KMS-11 (cell line): ENCODE results near the gene RAD51B.

Experiments used
- H2AFZ ChIP-seq: fragments of 200-600 bp; sonication (generic); 2 replicates; pipeline ENCODE4 v1.6.1; 2016; ENCODE audit warnings: antibody characterized with exemption, mixed run types, low read depth
- H3K27ac ChIP-seq: fragments of 200-600 bp; sonication (generic); 2 replicates; pipeline ENCODE4 v1.6.1; 2016; ENCODE audit warnings: mild to moderate bottlenecking, mixed run types
- H3K27me3 ChIP-seq: fragments of 200-600 bp; sonication (generic); 2 replicates; pipeline ENCODE4 v1.6.1; 2017; ENCODE audit warnings: mild to moderate bottlenecking, low read depth, mixed run types, moderate library complexity; ENCODE audit not compliant: insufficient read depth
- H3K36me3 ChIP-seq: fragments of 200-600 bp; sonication (generic); 2 replicates; pipeline ENCODE4 v1.6.1; 2017; ENCODE audit warnings: mild to moderate bottlenecking, mixed run types; ENCODE audit not compliant: insufficient read depth
- H3K4me1 ChIP-seq: fragments of 200-600 bp; sonication (generic); 2 replicates; pipeline ENCODE4 v1.6.1; 2016; ENCODE audit warnings: mild to moderate bottlenecking, low read depth, mixed run types; ENCODE audit not compliant: poor library complexity, severe bottlenecking
- H3K4me2 ChIP-seq: fragments of 200-600 bp; sonication (generic); 2 replicates; pipeline ENCODE4 v1.7.0; 2016; ENCODE audit warnings: mild to moderate bottlenecking, mixed run types
- H3K4me3 ChIP-seq: fragments of 200-600 bp; sonication (generic); IDR thresholded peaks from 2 replicates; pipeline ENCODE4 v1.6.1; 2017; ENCODE audit warnings: low read depth, low read length, mixed read lengths; ENCODE audit not compliant: insufficient read depth
- H3K79me2 ChIP-seq: fragments of 200-600 bp; sonication (generic); 2 replicates; pipeline ENCODE4 v1.6.1; 2016; ENCODE audit warnings: low read depth, mixed run types; ENCODE audit not compliant: insufficient read depth
- H3K9ac ChIP-seq: fragments of 200-600 bp; sonication (generic); 2 replicates; pipeline ENCODE4 v1.6.1; 2016; ENCODE audit warnings: mild to moderate bottlenecking, mixed run types
- H4K20me1 ChIP-seq: fragments of 200-600 bp; sonication (generic); 2 replicates; pipeline ENCODE4 v1.6.1; 2016; ENCODE audit warnings: mild to moderate bottlenecking, mixed run types; ENCODE audit not compliant: insufficient read depth
- TF ChIP-seq, protein P1 (sequence below): fragments of 200-600 bp; sonication (generic); conservative IDR thresholded peaks from 2 replicates; pipeline ENCODE4 v1.6.1; 2017; ENCODE audit warnings: low read depth, mild to moderate bottlenecking, antibody characterized with exemption, low read length, moderate library complexity, mixed read lengths

Gene RAD51B

GRCh38 chr14:68518761-68519670 is 699.4 kb downstream of the RAD51B start:
- Histone ChIP-seq H3K4me3 (no peak overlapping the region), H4K20me1 (no peaks in the 10 kb centered on the region), H3K27me3 (no peaks in the 10 kb centered on the region), H3K4me1 (no peaks in the 10 kb centered on the region), H3K79me2 (no peaks in the 10 kb centered on the region), H3K9ac (no peak overlapping the region), H2AFZ (no peak overlapping the region), H3K4me2 (no peak overlapping the region), H3K27ac (no peak overlapping the region), H3K36me3 (no peaks in the 10 kb centered on the region)
- TF ChIP-seq, protein P1, sequence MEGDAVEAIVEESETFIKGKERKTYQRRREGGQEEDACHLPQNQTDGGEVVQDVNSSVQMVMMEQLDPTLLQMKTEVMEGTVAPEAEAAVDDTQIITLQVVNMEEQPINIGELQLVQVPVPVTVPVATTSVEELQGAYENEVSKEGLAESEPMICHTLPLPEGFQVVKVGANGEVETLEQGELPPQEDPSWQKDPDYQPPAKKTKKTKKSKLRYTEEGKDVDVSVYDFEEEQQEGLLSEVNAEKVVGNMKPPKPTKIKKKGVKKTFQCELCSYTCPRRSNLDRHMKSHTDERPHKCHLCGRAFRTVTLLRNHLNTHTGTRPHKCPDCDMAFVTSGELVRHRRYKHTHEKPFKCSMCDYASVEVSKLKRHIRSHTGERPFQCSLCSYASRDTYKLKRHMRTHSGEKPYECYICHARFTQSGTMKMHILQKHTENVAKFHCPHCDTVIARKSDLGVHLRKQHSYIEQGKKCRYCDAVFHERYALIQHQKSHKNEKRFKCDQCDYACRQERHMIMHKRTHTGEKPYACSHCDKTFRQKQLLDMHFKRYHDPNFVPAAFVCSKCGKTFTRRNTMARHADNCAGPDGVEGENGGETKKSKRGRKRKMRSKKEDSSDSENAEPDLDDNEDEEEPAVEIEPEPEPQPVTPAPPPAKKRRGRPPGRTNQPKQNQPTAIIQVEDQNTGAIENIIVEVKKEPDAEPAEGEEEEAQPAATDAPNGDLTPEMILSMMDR, result no peak

- TF ChIP-seq, protein P1, result no peak
- H3K36me3 ChIP-seq, result no peaks in the 10 kb centered on the region
- H4K20me1 ChIP-seq, result no peaks in the 10 kb centered on the region
- no peaks in the 10 kb centered on the region for H3K27me3 ChIP-seq
- H3K79me2 ChIP-seq, result no peaks in the 10 kb centered on the region
- no peaks in the 10 kb centered on the region for H3K4me1 ChIP-seq
- no peak overlapping the region for H3K4me2 ChIP-seq
- no peak overlapping the region for H2AFZ ChIP-seq
- no peak overlapping the region for H3K27ac ChIP-seq
- no peak overlapping the region for H3K9ac ChIP-seq
- no peak overlapping the region for H3K4me3 ChIP-seq
These were observed 700.1 kb downstream of the RAD51B start for GRCh38 chr14:68519671-68520187.

DNA sequence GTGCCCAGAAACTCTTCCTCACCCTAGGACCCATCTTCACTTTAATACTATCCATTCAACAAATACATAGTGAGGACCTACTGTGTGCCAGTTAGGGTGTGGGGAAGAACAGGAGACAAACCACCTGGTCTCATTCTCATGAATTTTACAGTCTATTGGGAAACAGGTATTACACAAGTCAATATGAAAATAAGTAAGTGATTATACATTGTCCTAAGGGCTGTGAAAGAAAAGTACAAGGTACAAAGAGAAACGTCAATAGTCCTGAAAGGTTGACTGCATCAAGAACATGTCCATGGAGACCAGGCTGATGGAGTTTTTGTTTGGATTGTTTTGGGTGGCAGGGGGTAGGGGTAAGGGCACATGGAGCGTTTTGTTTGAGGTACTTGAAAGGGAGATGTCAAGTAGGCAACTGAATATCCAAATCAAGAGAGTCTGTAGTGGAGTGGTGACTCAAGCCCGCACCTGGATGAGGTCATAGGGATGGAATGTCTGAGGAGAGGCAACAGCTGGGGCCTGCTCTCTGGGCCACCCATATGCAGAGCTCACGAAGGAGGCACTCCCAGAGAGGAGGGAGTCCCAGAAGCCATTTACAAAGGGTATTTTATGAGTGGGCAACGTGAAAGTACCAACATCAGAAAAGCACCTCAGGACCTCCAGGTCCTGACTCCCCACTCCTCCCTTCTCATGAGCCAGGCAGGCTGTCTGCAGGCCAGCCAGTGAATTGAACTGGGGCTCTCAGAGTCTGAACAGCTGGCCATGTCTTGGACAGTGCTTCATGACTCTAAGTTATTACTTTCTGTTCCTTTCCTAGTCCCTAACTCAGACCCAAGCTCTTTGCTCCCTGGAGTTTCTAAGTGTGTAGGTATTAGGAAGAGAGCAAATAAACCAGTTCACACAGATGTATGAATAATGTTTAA is 701.3 kb downstream of the RAD51B start:
- no peak overlapping the region for H3K27ac ChIP-seq
- no peaks in the 10 kb centered on the region for H3K27me3 ChIP-seq
- no peaks in the 10 kb centered on the region for H3K79me2 ChIP-seq
- H4K20me1 ChIP-seq, result no peaks in the 10 kb centered on the region
- TF ChIP-seq, protein P1, result no peak
- H3K36me3 ChIP-seq, result no peaks in the 10 kb centered on the region
- H3K4me3 ChIP-seq, result no peak overlapping the region
- no peak overlapping the region for H2AFZ ChIP-seq
- no peak overlapping the region for H3K9ac ChIP-seq
- no peak overlapping the region for H3K4me2 ChIP-seq
- no peaks in the 10 kb centered on the region for H3K4me1 ChIP-seq

DNA sequence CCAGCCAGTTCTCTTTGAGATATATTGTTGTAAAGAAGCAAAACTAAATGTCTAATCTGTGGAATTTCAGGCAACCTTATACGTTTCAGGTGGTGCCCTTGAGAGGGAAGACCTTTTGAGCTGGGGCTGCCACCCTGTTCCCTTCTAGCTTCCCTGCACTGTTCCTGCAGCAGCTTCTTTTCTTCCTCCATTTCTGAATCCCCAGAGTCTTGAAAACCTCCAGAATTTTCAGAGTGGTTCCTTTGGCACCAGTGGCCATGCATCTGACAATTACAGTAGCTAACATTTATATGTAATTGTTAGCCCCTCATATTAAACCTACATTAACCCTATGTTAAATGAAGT is 702.0 kb downstream of the RAD51B start:
- Histone ChIP-seq H3K4me1 (no peaks in the 10 kb centered on the region), H3K9ac (no peak overlapping the region), H3K27me3 (no peaks in the 10 kb centered on the region), H3K4me2 (no peak overlapping the region), H4K20me1 (no peaks in the 10 kb centered on the region), H3K27ac (no peak overlapping the region), H3K79me2 (no peaks in the 10 kb centered on the region), H2AFZ (no peak overlapping the region), H3K36me3 (no peaks in the 10 kb centered on the region), H3K4me3 (no peak overlapping the region)
- TF ChIP-seq, protein P1, result no peak
